DMS 273 (cell line): Measurements from ENCODE around the gene ZBTB7C.
A peak's percentile ranks its signal among the peaks of the same experiment; 100 is the strongest.

Source experiments
- DNase-seq: peaks from one replicate; lab custom pipeline; 2025; ENCODE audit not compliant: unreplicated experiment; lab: John Stamatoyannopoulos, UW

ZBTB7C gene

GRCh38 chr18:48326901-48327675 is 82.1 kb downstream of the ZBTB7C start:
- no peak for DNase-seq

- no peak for DNase-seq
Observed at GRCh38 chr18:48325115-48325665, 84.0 kb downstream of the ZBTB7C start.

GRCh38 chr18:48324651-48325050 is 84.5 kb downstream of the ZBTB7C start:
- DNase-seq = no peak

- no peak for DNase-seq
Observed at GRCh38 chr18:48323151-48323550, 86.0 kb downstream of the ZBTB7C start.

- no peak for DNase-seq
Observed at GRCh38 chr18:48321536-48321935, 87.6 kb downstream of the ZBTB7C start.

GRCh38 chr18:48321121-48321520 is 88.1 kb downstream of the ZBTB7C start:
- DNase-seq = no peak

GRCh38 chr18:48320639-48320945 is 88.6 kb downstream of the ZBTB7C start:
- DNase-seq = no peak

GRCh38 chr18:48319801-48320638 is 89.2 kb downstream of the ZBTB7C start:
- no peak for DNase-seq

GRCh38 chr18:48318436-48318835 is 90.7 kb downstream of the ZBTB7C start:
- no peak for DNase-seq

- DNase-seq = no peak
Observed at GRCh38 chr18:48317781-48318381, 91.3 kb downstream of the ZBTB7C start.

- no peak for DNase-seq
Observed at GRCh38 chr18:48316177-48316576, 93.0 kb downstream of the ZBTB7C start.

GRCh38 chr18:48314690-48315089 is 94.5 kb downstream of the ZBTB7C start:
- no peak for DNase-seq

GRCh38 chr18:48313792-48314191 is 95.4 kb downstream of the ZBTB7C start:
- DNase-seq = no peak

- DNase-seq = no peak
Observed at GRCh38 chr18:48312066-48312465, 97.1 kb downstream of the ZBTB7C start.

GRCh38 chr18:48310999-48311398 is 98.2 kb downstream of the ZBTB7C start:
- peak; percentile 40 for DNase-seq

GRCh38 chr18:48310353-48310752 is 98.8 kb downstream of the ZBTB7C start:
- no peak for DNase-seq

- DNase-seq = no peak
Observed at GRCh38 chr18:48308755-48309575, 100.2 kb downstream of the ZBTB7C start.

GRCh38 chr18:48308027-48308635 is 101.1 kb downstream of the ZBTB7C start:
- no peak for DNase-seq

- DNase-seq = no peak
Observed at GRCh38 chr18:48306838-48307237, 102.3 kb downstream of the ZBTB7C start.

GRCh38 chr18:48304906-48305693 is 104.1 kb downstream of the ZBTB7C start:
- DNase-seq = no peak
